ENCODE measurements around the gene SOS2.

GRCh38 chr14:50173891-50174290, 57.5 kb downstream of the SOS2 start:
- TF ChIP-seq POLR2A (IDR thresholded peaks at IDR 0.05; ENCODE audit: low read depth, low read length) (no peak), POLR2AphosphoS5 (IDR thresholded peaks at IDR 0.05; ENCODE audit: low read depth, low read length) (no peak), POU2F2 (IDR thresholded peaks at IDR 0.05; ENCODE audit: low read depth, low read length) (no peak), SPI1 (IDR thresholded peaks at IDR 0.05; ENCODE audit: low read depth, low read length) (no peak), TAF1 (IDR thresholded peaks at IDR 0.05; ENCODE audit: low read depth, low read length) (no peak)

Data from GM12891 (cell line).